Right lobe of liver (tissue), 4 donors: ENCODE measurements around the gene RUBCNL.

Experiments used
- CTCF ChIP-seq, 4 donors: fragments of 200-600 bp in 3 of 4; fragments of 450-650 bp in 1 of 4; IDR thresholded peaks; one replicate each; pipeline versions ENCODE4 v1.5.1 to v1.8.0; 2016 to 2022; ENCODE audit warnings: antibody characterized with exemption in 4 of 4, mild to moderate bottlenecking in 2 of 4
- POLR2A ChIP-seq: fragments of 450-650 bp; IDR thresholded peaks from one replicate; pipeline ENCODE4 v1.6.1; 2017; ENCODE audit warnings: antibody characterized with exemption, mild to moderate bottlenecking
- donor health status: DM: no; HTN: no; CAD: no.
- donor health status: DM: no; HTN: no; CAD: no.
- donor health status: DM: no; HTN: yes; CAD: no.

DNA sequence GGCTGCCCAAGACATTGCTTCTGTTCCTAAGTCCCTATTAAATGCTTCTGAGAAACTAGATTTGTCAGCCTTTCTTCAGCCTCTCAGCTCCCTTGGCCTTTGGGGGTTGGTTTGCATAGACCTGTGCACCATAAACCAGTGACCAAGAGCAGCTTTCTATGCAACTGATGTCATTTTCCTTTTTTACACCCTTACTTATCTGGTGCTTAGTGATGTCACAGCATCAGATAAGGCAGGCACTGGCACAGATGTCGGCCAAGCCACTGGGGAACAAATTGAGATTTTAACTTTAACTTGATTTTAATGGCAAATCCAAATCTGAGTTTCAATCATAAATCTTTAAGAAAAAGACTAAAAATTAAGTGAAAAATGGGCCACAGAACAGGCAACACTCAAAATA is 59.8 kb downstream of the RUBCNL start:
- no peak for TF ChIP-seq CTCF (IDR thresholded peaks at IDR 0.05)
- no peak for TF ChIP-seq POLR2A
